C1 segment of cervical spinal cord (tissue), 14 donors: ENCODE results near the gene TRIM5.
"Not testable (repeated sequence)": the region's sequence is repeated elsewhere in the genome, so short reads cannot be mapped to it uniquely, and the experiment has no call there.

Source experiments
- DNase-seq, 14 donors: peaks; one replicate each; lab custom pipeline; 2025; lab: John Stamatoyannopoulos, UW

Gene TRIM5, protein sequence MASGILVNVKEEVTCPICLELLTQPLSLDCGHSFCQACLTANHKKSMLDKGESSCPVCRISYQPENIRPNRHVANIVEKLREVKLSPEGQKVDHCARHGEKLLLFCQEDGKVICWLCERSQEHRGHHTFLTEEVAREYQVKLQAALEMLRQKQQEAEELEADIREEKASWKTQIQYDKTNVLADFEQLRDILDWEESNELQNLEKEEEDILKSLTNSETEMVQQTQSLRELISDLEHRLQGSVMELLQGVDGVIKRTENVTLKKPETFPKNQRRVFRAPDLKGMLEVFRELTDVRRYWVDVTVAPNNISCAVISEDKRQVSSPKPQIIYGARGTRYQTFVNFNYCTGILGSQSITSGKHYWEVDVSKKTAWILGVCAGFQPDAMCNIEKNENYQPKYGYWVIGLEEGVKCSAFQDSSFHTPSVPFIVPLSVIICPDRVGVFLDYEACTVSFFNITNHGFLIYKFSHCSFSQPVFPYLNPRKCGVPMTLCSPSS

GRCh38 chr11:5684646-5685362 lies at the start of gene TRIM5:
TSS of gene TRIM5 (minus strand) at chr11:5685074. CDS start at chr11:5680177, 4,897 bp downstream.
- peak in 12 of 14 donors; percentile 3 to 73 (median 57) for DNase-seq

GRCh38 chr11:5727691-5728090 lies 42.8 kb upstream of the TRIM5 start:
- no peak for DNase-seq

DNA sequence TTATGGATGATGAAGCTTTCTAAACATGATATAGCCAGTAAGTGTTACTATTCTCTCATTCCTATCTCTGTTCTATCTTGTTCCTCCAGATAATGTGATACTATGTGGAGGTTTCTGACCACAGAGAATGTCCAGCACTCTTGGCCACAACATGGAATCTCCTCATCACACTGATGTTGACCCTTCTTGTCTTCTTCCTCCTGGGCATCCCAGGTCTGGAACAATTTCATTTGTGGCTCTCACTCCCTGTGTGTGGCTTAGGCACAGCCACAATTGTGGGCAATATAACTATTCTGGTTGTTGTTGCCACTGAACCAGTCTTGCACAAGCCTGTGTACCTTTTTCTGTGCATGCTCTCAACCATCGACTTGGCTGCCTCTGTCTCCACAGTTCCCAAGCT lies 41.5 kb upstream of the TRIM5 start:
- DNase-seq, result no peak

DNA sequence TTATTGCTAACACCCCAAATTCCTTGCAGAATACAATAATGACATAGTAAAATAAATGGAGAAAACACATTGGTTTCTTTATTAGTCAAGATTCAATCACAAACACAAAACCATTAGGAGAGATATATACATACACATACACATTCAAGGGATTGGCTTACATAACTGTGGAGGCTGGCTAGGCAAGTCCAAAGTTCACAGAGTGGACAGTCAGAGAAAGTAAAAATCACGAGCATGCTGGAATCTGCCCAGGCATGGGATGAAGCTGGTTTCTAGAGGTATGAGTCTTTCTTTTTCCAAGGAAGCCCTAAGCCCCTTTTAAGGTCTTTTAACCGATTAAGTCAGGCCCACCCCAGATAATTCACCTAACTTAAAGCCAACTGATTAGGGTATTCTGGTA lies 37.7 kb upstream of the TRIM5 start:
- DNase-seq, result no peak

GRCh38 chr11:5719703-5720495 lies 35.0 kb upstream of the TRIM5 start:
- no peak for DNase-seq

GRCh38 chr11:5716518-5716917 lies 31.6 kb upstream of the TRIM5 start:
- not testable (repeated sequence) for DNase-seq

GRCh38 chr11:5713695-5714094 lies 28.8 kb upstream of the TRIM5 start:
- DNase-seq, result no peak

GRCh38 chr11:5712507-5712906 lies 27.6 kb upstream of the TRIM5 start:
- no peak for DNase-seq

- DNase-seq, result no peak
Observed at GRCh38 chr11:5705688-5706087, 20.8 kb upstream of the TRIM5 start.

GRCh38 chr11:5703741-5704536 lies 19.1 kb upstream of the TRIM5 start:
- DNase-seq, result no peak

DNA sequence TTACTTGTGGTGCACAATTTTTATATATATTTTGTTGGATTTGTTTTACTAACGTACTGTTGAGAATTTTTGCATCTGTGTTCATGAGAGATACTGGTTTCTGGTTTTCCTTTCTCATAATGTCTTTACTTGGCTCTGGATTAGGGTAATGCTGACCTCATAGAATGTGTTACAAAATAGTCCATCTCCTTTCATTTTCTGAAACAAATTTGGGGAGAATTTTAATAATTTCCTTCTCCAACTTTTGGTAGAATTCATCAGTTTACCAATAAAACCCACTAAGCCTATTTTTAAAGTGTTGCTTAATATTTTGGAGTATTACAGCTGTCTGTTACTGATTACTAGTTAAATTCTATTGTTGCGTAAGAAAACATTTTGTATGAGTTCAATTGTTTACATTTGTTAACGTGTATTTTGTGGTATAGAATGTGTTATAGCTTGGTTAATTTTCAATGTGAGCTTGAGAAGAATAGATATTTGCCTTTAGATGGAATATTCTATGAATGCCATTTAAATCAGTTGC lies 16.2 kb upstream of the TRIM5 start:
- DNase-seq, result no peak

- DNase-seq, result no peak
Observed at GRCh38 chr11:5700421-5701054, 15.7 kb upstream of the TRIM5 start.

GRCh38 chr11:5698281-5698680 lies 13.4 kb upstream of the TRIM5 start:
- DNase-seq, result peak in 1 of 14 donors; percentile 32

DNA sequence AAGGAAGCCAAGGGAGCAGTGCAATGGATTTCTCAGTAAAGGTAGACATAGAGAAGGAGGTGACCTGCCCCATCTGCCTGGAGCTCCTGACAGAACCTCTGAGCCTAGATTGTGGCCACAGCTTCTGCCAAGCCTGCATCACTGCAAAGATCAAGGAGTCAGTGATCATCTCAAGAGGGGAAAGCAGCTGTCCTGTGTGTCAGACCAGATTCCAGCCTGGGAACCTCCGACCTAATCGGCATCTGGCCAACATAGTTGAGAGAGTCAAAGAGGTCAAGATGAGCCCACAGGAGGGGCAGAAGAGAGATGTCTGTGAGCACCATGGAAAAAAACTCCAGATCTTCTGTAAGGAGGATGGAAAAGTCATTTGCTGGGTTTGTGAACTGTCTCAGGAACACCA lies 11.3 kb upstream of the TRIM5 start:
- no peak for DNase-seq

DNA sequence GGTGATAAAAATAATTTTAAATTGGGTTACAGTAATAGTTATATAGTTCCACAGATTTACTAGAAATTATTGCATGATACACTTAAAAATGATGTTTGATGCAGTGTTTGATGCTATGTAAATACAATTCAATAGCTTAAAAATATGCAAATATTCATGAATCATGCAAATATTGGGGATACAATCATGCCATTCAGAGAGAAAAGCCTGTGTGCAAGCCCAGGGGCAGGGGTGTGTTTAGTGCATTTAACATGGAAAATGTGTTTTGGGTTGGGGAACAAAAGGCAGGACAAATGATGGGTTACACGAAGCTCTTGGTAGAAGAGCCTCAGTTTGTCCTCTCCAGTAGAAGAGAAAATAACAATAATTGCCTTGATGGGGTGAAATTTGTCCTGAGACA lies 10.7 kb upstream of the TRIM5 start:
- no peak for DNase-seq

DNA sequence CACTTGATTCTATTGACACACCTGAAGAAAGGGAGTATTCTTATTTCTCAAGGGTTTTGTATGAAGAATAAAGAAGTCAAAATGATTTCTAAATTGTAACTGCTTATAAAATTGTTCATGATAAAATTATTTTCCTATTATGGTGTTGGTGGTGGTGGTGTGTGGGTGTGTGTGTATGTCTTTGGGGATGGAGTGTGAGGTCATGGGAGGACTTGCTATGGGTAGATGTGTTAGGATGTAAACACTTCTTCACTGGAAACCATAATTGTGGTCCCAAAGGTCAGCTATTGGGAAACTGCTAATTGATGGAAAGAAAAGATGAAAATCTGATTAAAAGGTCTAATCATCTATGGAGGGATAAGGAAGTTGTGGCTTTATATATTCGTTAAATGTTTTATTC lies 9.8 kb upstream of the TRIM5 start:
- DNase-seq, result no peak

- DNase-seq, result no peak
Observed at GRCh38 chr11:5691964-5692361, 7.1 kb upstream of the TRIM5 start.

GRCh38 chr11:5691238-5691963 lies 6.5 kb upstream of the TRIM5 start:
- not testable (repeated sequence) for DNase-seq

- peak in 2 of 14 donors; percentile 1 to 2 for DNase-seq
Observed at GRCh38 chr11:5690736-5691135, 5.9 kb upstream of the TRIM5 start.

GRCh38 chr11:5690216-5690615 lies 5.3 kb upstream of the TRIM5 start:
- DNase-seq, result peak in 1 of 14 donors; percentile 1
